ENCODE measurements around the gene C2orf76.

Gene C2orf76

DNA sequence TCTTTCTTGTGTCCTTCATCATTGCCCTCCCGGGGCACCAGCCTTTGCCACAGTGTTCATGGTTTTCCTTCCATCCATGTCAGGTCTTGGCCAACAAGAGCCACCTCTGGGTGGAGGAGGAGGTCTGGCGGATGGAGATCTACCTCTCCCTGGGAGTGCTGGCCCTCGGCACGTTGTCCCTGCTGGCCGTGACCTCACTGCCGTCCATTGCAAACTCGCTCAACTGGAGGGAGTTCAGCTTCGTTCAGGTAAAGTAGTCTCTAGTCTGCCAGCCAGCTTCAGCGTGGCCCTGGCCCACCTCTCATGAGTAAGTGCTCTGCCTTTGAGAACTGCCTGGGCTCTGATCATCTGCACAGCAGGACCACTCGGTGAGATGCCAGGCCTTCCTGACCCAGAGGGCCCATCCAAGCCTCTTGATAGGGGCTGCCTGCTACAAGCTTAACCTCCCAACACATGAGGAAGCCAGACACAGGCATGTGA, 112.0 kb downstream of the C2orf76 start:
- no peak overlapping the region for H3K27ac ChIP-seq
- TF ChIP-seq, protein P1, sequence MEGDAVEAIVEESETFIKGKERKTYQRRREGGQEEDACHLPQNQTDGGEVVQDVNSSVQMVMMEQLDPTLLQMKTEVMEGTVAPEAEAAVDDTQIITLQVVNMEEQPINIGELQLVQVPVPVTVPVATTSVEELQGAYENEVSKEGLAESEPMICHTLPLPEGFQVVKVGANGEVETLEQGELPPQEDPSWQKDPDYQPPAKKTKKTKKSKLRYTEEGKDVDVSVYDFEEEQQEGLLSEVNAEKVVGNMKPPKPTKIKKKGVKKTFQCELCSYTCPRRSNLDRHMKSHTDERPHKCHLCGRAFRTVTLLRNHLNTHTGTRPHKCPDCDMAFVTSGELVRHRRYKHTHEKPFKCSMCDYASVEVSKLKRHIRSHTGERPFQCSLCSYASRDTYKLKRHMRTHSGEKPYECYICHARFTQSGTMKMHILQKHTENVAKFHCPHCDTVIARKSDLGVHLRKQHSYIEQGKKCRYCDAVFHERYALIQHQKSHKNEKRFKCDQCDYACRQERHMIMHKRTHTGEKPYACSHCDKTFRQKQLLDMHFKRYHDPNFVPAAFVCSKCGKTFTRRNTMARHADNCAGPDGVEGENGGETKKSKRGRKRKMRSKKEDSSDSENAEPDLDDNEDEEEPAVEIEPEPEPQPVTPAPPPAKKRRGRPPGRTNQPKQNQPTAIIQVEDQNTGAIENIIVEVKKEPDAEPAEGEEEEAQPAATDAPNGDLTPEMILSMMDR (conservative IDR thresholded peaks at IDR 0.05), result no peak
- no peak for TF ChIP-seq ZFX (IDR thresholded peaks at IDR 0.05)

DNA sequence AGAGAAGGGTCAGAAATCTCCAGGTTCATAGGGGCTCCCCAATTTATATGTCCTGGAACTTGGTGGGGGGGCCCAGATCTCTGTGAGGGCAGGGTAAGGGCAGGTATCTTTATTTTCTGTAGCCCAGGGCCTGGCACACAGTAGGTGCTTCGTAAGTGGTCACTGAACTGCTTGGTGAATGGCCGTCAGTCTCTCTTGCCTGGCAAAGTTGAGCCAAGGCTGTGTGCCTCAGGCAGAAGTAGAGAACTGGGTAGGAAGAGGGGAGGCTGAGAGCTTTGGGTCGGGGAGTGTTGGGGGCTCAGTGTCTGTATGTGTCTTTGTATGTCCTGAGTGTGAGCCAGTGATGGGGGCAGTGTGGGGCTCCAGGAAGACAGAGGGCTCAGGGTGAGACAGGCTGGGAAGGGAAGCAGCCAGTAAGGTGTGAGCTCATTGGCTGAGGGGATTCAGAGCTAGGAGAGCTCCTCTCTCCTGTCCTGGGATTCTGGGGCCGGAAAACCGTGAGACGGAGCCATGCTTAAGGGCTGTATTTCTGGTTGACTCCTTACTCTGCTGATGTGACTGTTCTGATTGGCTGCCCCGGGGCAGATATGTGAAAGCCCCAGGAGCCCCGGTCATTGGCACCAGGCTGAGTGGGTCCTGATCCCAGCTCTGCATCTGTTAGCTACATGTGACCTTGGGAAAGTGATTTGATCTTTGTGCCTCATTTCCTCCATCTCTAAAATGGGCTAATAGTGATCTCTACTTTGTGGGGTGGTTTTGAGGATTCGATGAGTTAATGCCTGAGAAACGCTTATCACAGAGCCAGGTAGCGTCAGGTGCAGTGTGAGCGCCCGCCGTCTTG, 112.7 kb downstream of the C2orf76 start:
- H3K27ac ChIP-seq, result no peak overlapping the region
- no peak for TF ChIP-seq ZFX (IDR thresholded peaks at IDR 0.05)
- TF ChIP-seq, protein P1 (conservative IDR thresholded peaks at IDR 0.05), result no peak

DNA sequence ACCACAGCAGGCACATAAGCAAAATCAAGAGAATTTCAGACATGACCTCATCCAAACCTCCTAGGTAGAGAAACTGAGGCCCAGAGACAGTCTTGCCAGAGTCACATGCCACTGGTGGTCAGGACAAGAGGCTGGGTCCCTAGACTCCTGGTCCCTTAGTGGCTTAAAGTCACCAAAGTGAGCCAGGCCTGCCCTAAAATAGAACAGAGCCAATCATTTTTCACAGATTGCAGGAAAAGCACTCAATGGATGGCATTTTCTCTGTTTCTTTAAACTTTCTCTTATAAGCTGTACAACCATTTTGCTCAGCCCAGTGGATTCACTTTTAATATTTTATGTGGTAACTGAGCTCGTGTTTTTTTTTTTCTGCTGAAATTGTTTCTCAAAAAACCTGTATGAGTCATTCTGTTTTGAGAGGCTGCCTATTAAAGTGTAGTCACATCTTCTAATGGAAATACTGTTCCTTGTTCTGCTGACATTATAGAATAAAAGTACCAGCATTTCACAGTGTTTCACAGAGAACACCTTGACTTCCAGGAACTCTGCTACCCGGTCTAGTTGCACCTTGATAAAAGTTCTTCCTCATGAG, 113.4 kb downstream of the C2orf76 start:
- no peak overlapping the region for H3K27ac ChIP-seq
- TF ChIP-seq ZFX (IDR thresholded peaks at IDR 0.05), result no peak
- TF ChIP-seq, protein P1 (conservative IDR thresholded peaks at IDR 0.05), result no peak

All from C4-2B (cell line).